RWPE2 (cell line): ENCODE measurements around the gene INTS1.
A peak's percentile ranks its signal among the peaks of the same experiment; 100 is the strongest.

Experiments
- ATAC-seq: fragments of 200-7000 bp; cut with Tn5 transposase; 3 replicates; pipeline ENCODE4 v1.9.1; 2021; ENCODE audit warnings: low read depth
- DNase-seq: peaks from one replicate; pipeline ENCODE4 v3.0.0-alpha.2; 2020; ENCODE audit warnings: low spot score
- H3K27ac ChIP-seq: fragments of 450-650 bp; 2 replicates; pipeline ENCODE4 v1.5.1; 2017; ENCODE audit warnings: mild to moderate bottlenecking; ENCODE audit not compliant: poor library complexity, severe bottlenecking
- H3K27me3 ChIP-seq: fragments of 250-450 bp; sonication (Bioruptor Pico); 2 replicates; pipeline ENCODE4 v1.5.1; 2021; ENCODE audit warnings: mild to moderate bottlenecking, moderate library complexity; ENCODE audit not compliant: insufficient read depth, poor library complexity, severe bottlenecking
- H3K36me3 ChIP-seq: fragments of 250-450 bp; sonication (Bioruptor Pico); 2 replicates; pipeline ENCODE4 v1.5.1; 2020; ENCODE audit warnings: low read depth, mild to moderate bottlenecking, moderate library complexity
- H3K4me1 ChIP-seq: fragments of 250-450 bp; sonication (Bioruptor Pico); 2 replicates; pipeline ENCODE4 v1.5.1; 2021; ENCODE audit warnings: mild to moderate bottlenecking, moderate library complexity; ENCODE audit not compliant: insufficient read depth, poor library complexity, severe bottlenecking
- H3K4me3 ChIP-seq: fragments of 250-450 bp; sonication (Bioruptor Pico); 2 replicates; pipeline ENCODE4 v1.5.1; 2021; ENCODE audit warnings: mild to moderate bottlenecking, moderate library complexity; ENCODE audit not compliant: severe bottlenecking
- H3K9me3 ChIP-seq: fragments of 250-450 bp; sonication (Bioruptor Pico); 2 replicates; pipeline ENCODE4 v1.5.1; 2021; ENCODE audit warnings: mild to moderate bottlenecking, moderate library complexity; ENCODE audit not compliant: severe bottlenecking
- TF ChIP-seq, protein P1 (sequence below): fragments of 450-650 bp; IDR thresholded peaks from one replicate; pipeline ENCODE4 v1.5.1; 2017; ENCODE audit warnings: mild to moderate bottlenecking, moderate library complexity; ENCODE audit not compliant: poor library complexity, severe bottlenecking

INTS1 gene

GRCh38 chr7:1431634-1432380, 72.4 kb downstream of the INTS1 start:
- H3K27me3 ChIP-seq = no peaks in the 10 kb centered on the region
- TF ChIP-seq, protein P1, sequence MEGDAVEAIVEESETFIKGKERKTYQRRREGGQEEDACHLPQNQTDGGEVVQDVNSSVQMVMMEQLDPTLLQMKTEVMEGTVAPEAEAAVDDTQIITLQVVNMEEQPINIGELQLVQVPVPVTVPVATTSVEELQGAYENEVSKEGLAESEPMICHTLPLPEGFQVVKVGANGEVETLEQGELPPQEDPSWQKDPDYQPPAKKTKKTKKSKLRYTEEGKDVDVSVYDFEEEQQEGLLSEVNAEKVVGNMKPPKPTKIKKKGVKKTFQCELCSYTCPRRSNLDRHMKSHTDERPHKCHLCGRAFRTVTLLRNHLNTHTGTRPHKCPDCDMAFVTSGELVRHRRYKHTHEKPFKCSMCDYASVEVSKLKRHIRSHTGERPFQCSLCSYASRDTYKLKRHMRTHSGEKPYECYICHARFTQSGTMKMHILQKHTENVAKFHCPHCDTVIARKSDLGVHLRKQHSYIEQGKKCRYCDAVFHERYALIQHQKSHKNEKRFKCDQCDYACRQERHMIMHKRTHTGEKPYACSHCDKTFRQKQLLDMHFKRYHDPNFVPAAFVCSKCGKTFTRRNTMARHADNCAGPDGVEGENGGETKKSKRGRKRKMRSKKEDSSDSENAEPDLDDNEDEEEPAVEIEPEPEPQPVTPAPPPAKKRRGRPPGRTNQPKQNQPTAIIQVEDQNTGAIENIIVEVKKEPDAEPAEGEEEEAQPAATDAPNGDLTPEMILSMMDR = no peak

DNA sequence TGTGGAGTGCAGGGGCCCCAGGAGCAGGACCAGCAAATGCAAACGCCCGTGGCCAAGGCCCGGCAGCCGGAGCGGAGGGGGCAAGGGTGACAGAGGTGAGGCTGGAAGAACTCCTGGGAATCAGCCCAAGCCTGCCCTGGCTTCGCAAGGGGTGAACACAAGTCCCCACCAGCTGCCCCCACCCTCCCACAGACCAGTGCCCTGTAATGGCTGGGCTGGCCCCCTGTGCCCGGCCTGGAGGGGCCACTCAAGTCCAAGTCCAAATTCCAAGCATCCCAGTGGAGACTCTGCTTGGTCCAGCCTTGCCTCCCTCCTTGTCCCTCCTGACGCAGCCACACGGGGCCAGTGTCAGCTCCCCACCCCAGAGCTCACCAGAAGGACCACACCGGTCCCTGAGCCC, 73.0 kb downstream of the INTS1 start:
- H3K27ac ChIP-seq = no peak overlapping the region
- ATAC-seq (no peak; the same call in 2 of the 3 replicates), DNase-seq (no peak)
- TF ChIP-seq, protein P1 = no peak
- H3K4me1 ChIP-seq = no peaks in the 10 kb centered on the region
- no peaks in the 10 kb centered on the region for H3K27me3 ChIP-seq
- no peak overlapping the region for H3K4me3 ChIP-seq
- no peaks in the 10 kb centered on the region for H3K36me3 ChIP-seq
- H3K9me3 ChIP-seq = no peaks in the 10 kb centered on the region

More at GRCh38 chr7:1431634-1432380, 72.4 kb downstream of the INTS1 start:
- no peak for DNase-seq
- peak; percentile 32 for ATAC-seq
- Histone ChIP-seq H3K9me3 (no peaks in the 10 kb centered on the region), H3K27ac (no peak overlapping the region), H3K4me3 (no peak overlapping the region), H3K4me1 (no peaks in the 10 kb centered on the region), H3K36me3 (no peaks in the 10 kb centered on the region)

DNA sequence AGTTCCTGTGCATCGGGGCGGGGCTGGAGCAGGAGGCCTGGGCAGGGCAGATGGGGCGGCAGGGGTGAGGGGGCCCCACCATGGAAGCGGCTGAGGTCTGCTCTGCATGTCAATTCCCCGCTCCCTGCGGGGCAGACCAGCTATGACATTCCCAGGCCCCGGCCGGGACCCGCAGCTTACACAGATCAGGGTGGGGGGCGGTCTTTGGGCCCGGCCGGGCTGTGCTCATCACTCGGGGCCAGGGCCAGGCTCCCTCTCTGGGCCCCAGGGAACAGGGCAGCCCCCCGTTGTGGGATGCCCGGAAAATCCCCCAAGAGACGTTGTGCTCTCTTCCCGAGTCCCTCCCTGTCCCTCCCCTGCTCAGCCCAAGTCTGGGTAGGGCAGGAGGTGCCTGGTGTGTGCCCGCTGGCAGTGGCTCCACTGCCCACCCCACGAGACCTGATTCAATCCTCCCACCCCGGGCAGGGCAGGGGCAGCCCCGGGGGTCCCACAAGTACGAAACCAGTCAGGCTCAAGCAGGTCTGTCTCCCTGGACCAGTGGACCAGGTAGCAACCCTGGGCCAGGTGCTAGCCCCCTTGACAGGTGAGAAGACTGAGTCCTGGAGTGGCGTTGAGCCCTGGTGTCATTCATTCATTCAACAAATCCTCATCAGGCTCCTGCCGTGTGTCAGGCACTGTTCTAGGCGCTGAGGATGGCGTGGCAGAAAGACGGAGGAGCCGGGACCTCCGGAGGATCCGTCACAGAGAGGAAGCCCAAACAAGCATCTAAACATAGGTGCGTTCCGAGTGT, 73.9 kb downstream of the INTS1 start:
- Histone ChIP-seq H3K9me3 (no peaks in the 10 kb centered on the region), H3K27me3 (no peaks in the 10 kb centered on the region), H3K36me3 (no peaks in the 10 kb centered on the region), H3K4me3 (no peak overlapping the region), H3K4me1 (no peaks in the 10 kb centered on the region), H3K27ac (no peak overlapping the region)
- ATAC-seq (no peak), DNase-seq (no peak)
- TF ChIP-seq, protein P1 = no peak

- Histone ChIP-seq H3K27ac (no peak overlapping the region), H3K4me3 (no peak overlapping the region), H3K9me3 (no peaks in the 10 kb centered on the region), H3K36me3 (no peaks in the 10 kb centered on the region), H3K4me1 (no peaks in the 10 kb centered on the region), H3K27me3 (peaks cover 4% of the 10 kb centered on the region)
- no peak for ATAC-seq
- no peak for DNase-seq
- TF ChIP-seq, protein P1 = no peak
These were observed 75.2 kb downstream of the INTS1 start for GRCh38 chr7:1428941-1429501.
